HG02852 (cell line): ENCODE measurements around the gene FAM98C.
A peak's percentile ranks its signal among the peaks of the same experiment; 100 is the strongest.
"Not testable (repeated sequence)": the region's sequence is repeated elsewhere in the genome, so short reads cannot be mapped to it uniquely, and the experiment has no call there.

Source experiments
- ATAC-seq: cut with Tn5 transposase; IDR thresholded peaks from one replicate; pipeline ENCODE4 v1.9.1; 2021; ENCODE audit warnings: mild to moderate bottlenecking, moderate library complexity; ENCODE audit not compliant: unreplicated experiment

FAM98C gene

DNA sequence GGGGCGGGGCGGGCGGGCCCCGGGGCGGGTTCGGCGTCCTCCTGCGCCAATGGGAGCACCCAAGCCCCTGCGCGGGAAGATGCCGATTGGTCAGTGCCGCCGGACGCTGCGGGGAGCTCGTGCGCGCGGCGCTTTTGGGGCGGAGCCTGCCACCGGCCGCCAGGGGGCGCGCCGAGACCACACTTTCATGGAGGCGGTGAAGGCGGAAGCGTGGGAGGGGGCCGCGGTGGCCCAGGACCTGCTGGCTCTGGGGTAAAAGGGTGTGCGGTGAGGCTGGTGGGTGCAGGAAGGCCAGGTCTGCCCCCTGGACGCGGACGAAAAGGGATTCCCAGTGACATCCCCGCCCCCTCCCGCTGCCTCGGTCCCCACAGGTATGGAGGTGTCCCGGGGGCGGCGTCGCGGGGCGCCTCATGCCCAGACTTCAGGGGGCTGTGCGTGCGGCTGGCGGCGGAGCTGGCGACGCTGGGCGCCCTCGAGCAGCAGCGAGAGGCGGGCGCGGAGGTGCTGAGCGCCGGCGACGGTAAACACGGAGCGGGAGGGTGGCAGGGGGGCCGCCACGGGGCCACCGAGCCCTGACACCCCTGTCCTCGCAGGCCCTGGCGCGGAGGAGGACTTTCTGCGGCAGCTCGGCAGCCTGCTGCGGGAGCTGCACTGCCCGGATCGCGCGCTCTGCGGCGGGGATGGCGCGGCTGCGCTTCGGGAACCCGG is at the start of gene FAM98C:
Gene FAM98C (plus strand): TSS at position 127 of the 708 bp plus-strand sequence. CDS start 61 bp downstream, at position 188.
- peak; percentile 86 for ATAC-seq

DNA sequence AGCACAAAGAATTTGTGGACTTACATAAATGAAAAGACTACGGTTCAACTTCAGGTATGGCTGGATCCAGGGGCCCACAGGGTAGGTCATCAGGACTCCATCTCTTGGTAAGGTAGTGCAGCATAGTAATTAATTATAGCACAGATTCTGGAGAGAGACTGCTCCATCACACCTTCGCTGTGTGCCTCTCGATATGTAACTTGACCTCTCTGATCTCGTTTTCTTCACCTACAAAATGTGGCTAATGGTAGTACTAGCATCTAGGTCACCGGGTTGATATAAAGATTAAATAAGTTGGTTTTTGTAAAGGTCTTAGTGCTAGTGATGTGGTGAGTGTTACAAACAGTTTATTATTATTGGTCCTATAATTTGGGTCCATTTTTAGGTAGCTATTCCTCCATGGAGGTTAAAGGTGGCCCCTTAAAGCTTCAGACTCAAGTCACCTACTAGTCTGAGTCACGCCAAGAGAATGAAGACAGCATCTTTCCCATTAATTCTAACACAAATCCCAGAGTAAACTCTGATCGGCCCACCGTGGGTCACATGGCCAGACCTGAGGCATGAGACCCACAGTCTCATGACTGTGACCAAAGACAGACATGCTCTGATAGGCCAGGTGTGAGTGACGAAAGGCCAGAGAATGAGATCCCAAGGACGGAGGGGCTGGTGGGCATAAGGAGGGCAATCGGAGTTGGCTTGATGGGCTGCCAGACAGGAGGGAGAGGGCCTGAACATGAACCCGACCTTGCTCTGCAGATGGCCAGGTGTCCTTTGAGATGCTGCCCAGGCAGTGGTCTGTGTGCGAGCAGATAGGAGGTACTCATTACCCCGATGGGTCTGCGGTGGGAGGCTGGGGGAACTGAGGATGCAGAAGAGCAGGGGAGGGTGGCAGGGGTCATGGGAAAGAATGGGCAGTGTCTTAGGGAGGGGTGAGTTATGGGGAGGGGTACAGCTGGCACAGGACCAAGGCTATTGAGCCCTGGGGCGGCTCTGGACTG is 46.9 kb upstream of the FAM98C start:
- no peak for ATAC-seq

DNA sequence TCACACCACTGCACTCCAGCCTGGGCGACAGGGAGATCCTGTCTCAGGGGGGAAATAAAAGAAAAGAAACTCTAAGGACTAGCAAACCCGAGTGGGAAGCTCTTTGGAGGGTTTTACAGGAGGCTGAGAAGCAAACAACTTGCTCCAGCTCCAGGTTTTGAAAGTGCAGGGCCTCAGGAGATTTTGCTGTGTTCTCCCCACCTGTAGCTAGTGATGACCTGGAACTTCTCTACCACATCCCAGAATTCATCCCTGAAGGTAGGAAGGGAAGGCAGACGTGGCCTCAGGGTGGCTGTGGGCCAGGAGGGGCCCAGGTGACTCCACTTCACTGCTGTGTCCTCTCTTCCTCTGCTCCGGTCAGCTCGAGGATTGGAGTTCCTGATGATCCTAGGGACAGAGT is 44.8 kb upstream of the FAM98C start:
- no peak for ATAC-seq

DNA sequence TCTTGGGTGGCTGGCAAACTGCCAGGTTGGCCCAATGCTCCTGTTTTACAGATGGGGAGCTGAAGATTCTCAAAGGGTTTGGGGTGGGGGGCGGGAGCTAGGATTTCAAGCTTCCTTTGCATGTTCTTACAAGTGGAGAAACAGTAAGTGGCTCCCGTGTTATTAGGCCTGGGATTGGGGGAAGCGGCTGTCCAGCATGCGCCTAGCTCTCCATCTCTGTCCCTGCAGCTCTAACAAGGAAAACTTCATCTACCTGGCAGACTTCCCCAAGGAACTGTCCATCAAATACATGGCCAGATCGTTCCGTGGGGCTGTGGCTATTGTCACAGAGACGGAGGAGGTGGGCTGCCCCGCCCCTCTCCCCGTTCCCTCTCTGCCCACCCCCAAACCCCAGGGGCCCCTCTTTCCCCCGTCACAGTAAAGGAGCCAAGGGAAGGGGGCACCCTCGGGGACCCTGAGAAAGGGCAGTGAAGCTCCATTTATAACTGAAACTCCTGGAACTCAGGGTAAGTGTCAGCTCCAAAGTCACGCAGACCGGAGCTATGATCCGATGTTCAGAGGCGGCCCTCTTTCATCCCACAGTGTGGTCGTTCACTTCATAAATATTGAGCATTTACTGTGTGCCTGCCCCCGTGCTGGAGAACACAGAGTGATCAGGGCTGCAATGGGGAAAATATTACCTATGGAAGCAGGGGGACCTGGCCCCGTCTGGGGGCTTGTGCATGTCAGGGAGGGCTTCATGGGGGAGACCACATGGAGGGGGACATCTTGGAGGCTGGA is 43.5 kb upstream of the FAM98C start:
- no peak for ATAC-seq

DNA sequence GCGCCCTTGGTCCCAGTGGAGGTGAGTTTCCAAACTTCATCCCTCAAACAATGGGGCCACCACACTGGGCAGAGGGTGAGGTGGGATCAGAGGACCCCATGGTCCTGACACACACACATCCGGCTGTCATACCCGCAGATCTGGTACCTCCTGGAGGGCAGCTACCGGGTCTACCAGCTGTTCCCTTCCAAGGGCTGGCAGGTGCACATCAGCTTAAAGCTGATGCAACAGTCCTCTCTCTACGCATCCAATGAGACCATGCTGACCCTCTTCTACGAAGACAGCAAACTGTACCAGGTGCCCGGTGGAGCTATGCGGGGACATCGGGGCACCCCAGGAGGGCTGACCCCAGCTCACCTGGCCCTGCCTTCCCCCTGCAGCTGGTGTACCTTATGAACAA is 42.5 kb upstream of the FAM98C start:
- ATAC-seq, result no peak

DNA sequence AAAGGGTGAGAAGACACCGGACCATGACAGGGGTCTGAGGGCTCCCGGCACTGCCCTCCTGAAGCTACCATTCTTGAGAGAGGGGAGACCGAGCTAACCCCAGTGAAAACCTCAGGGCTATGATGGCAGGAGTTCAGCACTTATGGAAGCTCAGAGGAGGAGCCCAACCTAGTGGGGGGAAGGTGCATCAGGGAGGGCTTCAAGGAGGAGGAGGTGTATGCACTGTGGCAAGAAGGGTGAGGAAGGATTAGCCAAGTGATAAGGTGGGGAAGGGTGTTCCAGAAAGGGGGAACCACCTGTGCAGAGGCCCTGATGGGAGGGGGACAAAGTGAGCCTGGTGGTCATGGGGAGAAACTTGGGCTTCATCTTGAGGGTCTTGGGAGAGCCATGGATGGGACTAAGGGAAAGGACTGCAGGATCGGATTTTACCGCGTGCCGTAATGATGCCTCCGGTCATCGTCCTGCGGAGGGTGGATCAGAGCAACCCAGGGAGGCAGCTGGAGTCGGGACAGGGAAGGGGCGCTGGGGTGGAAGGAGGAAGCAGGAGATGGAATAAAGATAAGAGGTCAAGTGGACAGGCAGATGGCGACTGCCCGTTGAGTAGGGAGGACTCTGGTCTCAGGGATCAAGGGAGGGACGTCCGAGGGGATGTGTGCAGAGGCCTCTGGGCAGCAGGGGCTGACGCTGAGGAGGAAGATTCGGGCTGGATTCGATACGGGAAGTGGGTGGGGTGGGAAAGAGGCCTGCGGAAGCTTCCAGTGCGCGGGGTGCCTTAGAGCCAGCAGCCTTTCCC is 41.9 kb upstream of the FAM98C start:
- ATAC-seq, result no peak

DNA sequence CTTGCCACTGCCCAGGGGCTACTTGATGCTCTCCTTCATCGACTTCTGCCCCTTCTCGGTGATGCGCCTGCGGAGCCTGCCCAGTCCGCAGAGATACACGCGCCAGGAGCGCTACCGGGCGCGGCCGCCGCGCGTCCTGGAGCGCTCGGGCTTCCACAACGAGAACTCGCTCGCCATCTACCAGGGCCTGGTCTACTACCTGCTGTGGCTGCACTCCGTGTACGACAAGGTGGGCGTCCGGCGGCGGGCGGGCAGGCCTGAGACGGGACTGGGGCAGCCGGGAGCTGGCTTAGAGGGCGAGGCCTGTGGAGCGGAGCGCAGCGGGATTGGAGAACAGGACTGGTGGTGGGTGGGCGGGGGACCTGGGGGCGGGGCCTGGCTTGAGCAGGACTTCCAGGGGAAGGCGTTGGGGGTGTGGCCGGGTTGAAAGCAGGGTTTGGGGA is 41.2 kb upstream of the FAM98C start:
- peak; percentile 40 for ATAC-seq

DNA sequence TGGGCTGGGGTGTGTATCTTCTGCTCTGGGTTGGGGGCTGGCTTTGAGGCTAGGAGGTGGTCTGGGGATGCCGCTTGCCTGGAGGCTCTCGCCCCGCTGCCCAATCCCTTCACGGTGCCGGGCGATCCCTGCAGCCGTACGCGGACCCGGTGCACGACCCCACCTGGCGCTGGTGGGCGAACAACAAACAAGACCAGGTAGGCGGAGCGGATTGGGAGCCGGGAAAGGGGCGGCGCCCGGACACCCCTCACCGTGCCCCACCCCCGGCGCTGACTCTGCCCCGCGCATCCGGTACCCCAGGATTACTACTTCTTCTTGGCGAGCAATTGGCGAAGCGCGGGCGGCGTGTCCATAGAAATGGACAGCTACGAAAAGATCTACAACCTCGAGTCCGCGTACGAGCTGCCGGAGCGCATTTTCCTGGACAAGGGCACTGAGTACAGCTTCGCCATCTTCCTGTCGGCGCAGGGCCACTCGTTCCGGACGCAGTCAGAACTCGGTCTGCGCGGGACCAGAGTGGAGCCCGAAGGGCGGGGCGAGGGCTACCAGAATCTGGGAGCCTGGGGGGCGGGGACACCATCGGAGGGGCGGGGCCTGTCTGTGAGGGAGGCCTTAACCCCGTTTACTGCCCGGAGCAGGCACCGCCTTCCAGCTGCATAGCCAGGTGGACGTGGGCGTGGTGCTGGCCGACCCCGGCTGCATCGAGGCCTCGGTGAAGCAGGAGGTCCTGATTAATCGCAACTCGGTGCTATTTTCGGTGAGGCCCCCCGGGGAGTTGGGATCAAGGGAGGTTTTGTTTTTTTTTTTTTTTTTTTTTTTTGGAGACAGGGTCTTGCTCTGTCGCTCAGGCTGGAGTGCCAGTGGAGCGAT is 40.6 kb upstream of the FAM98C start:
- peak; percentile 47 for ATAC-seq

DNA sequence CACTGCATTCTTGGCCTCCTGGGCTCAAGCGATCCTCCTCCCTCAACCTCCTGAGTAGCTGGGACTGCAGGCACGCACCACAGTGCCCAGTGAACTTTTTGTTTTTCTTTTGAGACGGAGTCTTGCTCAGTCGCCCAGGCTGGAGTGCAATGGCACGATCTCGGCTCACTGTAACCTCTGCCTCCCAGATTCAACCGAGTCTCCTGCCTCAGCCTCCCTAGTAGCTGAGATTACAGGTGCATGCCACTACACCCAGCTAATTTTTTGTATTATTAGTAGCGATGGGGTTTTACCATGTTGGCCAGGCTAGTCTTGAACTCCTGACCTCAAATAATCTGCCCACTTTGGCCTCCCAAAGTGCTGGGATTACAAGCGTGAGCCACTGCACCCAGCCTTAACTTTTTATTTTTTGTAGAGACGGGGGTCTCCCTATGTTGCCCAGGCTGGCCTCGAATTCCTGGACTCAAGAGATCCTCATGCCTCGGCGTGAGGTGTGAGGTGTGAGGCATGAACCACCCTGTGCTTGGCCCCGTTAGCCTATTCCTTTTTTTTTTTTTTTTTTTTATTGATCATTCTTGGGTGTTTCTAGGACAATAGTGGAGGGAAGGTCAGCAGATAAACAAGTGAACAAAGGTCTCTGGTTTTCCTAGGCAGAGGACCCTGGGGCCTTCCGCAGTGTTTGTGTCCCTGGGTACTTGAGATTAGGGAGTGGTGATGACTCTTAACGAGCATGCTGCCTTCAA is 39.8 kb upstream of the FAM98C start:
- not testable (repeated sequence) for ATAC-seq

DNA sequence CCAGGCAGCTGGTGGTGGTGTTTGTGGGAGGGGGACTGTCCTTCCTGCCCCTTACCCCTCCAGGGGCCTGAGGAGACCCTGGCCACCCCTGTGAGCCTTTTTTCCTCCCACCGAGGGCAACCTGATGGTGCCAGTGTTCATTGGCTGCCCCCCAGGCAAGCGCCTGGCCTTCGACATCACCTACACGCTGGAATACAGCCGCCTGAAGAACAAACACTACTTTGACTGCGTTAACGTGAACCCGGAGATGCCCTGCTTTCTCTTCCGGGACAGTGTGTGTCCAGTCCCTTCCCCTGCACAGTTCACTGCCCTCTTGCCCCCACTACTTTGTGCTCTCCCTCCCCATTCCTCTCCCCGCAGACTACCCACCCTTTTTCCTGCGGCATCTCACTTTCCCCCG is 35.9 kb upstream of the FAM98C start:
- no peak for ATAC-seq

DNA sequence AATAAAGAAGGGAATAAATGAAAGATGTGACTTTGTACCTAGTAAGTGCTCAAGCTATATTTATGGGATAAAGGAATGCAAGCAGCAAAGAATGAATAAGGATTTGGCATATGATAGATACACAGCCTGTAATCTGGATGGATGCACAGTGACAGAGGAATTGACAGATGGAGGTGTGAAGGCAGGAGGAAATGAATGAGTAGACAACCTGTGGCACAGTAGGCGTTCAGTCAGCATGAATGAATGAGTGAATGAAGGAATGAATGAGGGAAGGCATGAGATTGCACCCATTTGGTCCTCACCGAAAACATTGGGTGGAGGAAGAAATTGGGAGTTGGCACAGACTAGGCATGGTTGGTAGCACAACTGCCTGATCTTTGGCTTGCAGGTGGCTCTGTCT is 33.3 kb upstream of the FAM98C start:
- no peak for ATAC-seq

DNA sequence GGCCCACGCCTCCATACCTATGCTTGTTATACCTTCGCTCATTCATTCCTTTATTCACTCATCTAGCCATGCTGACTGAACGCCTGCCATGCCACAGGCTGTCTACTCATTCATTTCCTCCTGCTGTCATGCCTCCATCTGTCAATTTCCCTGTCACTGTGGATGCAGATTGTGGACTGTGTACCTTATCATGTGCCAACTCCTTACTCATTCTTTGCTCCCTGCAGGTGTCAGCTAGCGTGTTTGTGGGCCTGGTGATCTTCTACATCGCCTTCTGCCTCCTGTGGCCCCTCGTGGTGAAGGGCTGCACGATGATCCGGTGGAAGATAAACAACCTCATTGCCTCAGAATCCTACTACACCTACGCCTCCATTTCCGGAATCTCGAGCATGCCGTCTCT is 32.6 kb upstream of the FAM98C start:
- no peak for ATAC-seq

DNA sequence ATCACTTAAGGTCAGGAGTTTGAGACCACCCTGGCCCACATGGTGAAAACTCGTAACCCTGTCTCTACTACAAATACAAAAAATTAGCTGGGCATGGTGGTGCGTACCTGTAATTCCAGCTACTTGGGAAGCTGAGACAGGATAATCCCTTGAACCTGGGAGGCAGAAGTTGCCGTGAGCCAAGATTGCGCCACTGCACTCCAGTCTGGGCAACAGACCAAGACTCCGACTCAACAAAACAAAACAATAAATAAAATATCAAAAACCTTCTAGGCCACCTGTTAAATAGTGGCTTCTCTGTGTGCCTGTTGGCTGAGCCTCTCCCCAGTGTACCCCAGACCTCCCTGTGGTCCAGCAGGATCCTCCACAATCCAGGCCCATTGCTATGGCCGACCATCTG is 31.8 kb upstream of the FAM98C start:
- no peak for ATAC-seq

DNA sequence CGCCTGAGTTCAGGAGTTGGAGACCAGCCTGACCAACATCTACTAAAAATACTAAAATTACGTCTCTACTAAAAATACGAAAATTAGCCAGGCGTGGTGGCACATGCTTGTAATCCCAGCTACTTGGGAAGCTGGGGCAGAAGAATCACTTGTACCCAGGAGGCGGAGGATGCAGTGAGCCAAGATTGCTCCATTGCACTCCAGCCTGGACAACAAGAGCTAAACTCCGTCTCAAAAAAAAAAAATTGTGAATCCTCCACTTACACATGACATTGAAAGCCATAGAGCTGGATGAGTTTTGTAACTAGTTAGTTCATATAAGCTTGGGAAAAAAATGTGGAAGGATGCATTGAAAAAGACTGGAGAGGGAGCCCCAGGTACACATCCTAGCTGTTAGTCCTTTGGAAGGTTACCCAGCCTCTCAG is 29.0 kb upstream of the FAM98C start:
- ATAC-seq, result no peak

DNA sequence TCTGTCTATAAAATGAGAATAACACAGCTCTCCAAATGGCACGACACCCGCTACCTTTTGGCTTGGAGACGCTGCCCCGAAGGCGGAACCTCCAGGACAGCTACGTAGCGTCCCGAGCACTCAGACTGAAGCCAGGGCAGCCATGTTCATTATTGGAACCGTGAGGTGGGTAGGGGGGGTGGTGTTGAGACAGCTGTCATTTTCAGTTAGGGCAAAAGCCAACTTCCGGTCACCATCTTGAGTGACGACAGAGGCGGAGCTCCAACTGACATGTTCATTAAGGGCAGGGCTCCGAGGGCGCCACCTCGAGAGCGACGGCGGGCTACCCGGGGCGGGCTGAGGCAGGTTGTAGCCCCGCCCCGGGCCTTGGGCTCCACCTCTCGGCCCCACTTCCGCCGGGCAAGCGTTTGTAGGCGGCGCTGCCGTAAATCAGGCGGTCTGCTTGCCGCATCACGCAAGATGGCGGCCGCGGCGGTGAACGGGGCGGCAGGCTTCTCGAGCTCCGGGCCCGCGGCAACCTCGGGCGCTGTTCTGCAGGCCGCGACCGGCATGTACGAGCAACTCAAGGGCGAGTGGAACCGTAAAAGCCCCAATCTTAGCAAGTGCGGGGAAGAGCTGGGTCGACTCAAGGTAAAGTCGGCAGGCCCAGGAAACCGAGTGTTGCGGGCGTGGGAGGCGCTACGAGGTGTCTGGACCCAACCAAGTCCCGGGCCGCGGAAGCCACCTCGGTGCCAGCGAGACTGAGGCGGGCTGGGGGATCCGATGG is 28.4 kb upstream of the FAM98C start, which contains the start of gene PSMD8:
Gene PSMD8 (plus strand): TSS at position 240 of the 766 bp plus-strand sequence. CDS start 31 bp downstream, at position 271.
- ATAC-seq, result peak; percentile 90

DNA sequence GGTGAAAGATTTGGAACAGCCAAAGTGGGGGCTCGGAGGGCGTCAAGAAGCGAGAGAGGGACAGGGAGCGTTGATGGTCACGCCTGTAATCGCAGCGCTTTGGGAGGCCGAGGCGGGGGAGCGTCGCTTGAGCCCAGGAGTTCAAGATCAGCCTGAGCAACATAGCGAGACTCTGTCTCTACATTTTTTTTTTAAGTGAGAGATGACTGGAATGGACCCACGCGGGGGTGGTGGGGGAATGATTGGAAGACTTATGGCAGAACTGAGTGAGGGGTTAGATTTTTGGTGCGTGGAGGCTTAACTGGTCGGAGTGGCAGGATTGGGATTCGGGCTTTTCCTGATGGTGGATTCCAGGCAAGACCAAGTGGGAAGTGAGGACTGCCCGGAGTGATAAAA is 27.8 kb upstream of the FAM98C start:
- ATAC-seq, result no peak

DNA sequence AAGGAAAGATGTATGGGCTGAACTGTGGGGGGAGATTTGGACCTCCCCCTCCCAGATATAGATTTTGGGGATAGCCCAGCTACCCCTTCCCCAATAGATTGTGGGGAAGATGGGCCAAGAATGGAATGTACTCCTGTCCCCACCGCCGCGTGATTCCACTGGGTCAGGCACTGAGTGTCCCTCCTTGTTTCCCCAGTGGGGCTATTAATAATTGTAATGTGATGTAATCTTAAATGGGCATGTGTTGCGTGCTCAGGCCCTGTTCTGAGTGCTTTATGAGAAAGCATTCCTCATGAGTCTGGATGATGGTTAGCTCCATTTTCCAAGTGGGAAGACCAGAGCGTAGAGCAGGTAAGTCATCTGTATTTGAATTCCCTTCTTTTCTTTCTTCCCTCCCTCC is 27.1 kb upstream of the FAM98C start:
- no peak for ATAC-seq

DNA sequence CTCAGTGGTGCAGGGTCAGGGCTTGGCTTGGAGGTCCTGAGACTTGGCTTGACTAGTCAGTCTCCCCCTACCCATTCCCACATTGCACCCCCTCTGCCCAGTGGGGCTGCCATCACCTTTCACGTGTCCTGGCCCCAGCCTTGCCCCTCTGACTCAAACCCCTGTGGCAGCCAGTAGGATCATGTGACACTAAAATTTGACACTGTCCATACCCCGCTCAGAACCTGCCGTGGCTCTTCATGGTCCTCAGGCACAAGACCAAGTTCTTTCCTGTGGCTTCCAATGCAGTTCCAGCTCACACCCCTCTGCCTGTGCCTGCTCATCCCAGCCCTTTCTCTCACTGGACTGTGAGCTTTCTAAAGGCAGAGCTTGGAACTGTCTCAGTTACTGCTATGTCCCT is 26.3 kb upstream of the FAM98C start:
- no peak for ATAC-seq
